ENCODE data around the gene ALDOA.

Gene ALDOA

GRCh38 chr16:30068750-30069610, 3.4 kb downstream of the ALDOA start:
- TF ChIP-seq CTCF (IDR thresholded peaks at IDR 0.05; ENCODE audit: control insufficient read depth, insufficient read depth, low read depth, low read length, missing control alignments), result peak; percentile 61
- peak overlapping the region; percentile 5; the same call in 1 of the 2 replicates for H3K4me3 ChIP-seq (ENCODE audit: control insufficient read depth, low read depth, low read length)

GRCh38 chr16:30069611-30070462, 4.3 kb downstream of the ALDOA start:
- no peak for DNase-seq (ENCODE audit: low read depth)
- TF ChIP-seq CTCF (IDR thresholded peaks at IDR 0.05; ENCODE audit: control insufficient read depth, insufficient read depth, low read depth, low read length, missing control alignments), result no peak
- H3K4me3 ChIP-seq (ENCODE audit: control insufficient read depth, low read depth, low read length), result peak overlapping the region; percentile 4; the same call in 1 of the 2 replicates

More at GRCh38 chr16:30068750-30069610, 3.4 kb downstream of the ALDOA start:
- no peak for DNase-seq (ENCODE audit: low read depth)

- 0 out of 2 replicates have a peak overlapping the region, but pooled peaks have one; percentile 4 for H3K4me3 ChIP-seq (ENCODE audit: control insufficient read depth, low read depth, low read length)
- TF ChIP-seq CTCF (IDR thresholded peaks at IDR 0.05; ENCODE audit: control insufficient read depth, insufficient read depth, low read depth, low read length, missing control alignments), result no peak
- DNase-seq (ENCODE audit: low read depth), result no peak
Observed at GRCh38 chr16:30070490-30070889, 4.9 kb downstream of the ALDOA start.

GRCh38 chr16:30075503-30076275, 10.1 kb downstream of the ALDOA start, which contains the start of gene PPP4C:
TSS of gene PPP4C (plus strand) at chr16:30075994. CDS start at chr16:30076378, 384 bp downstream.
- peak within 1 kb of the TSS; percentile 95 for H3K4me3 ChIP-seq (ENCODE audit: control insufficient read depth, low read depth, low read length)
- TF ChIP-seq CTCF (IDR thresholded peaks at IDR 0.05; ENCODE audit: control insufficient read depth, insufficient read depth, low read depth, low read length, missing control alignments), result no peak
- DNase-seq (ENCODE audit: low read depth), result no peak

GRCh38 chr16:30076276-30076791, 10.8 kb downstream of the ALDOA start:
- TF ChIP-seq CTCF (IDR thresholded peaks at IDR 0.05; ENCODE audit: control insufficient read depth, insufficient read depth, low read depth, low read length, missing control alignments), result no peak
- peak overlapping the region; percentile 95 for H3K4me3 ChIP-seq (ENCODE audit: control insufficient read depth, low read depth, low read length)
- no peak for DNase-seq (ENCODE audit: low read depth)

All from AG09309 (cell line).